HEK293 (cell line): ENCODE data around the gene E2F1.

Source experiments
- CTCF ChIA-PET: fragments of 350-600 bp; formaldehyde crosslinking; extraction: SDS; loops from one replicate; lab custom pipeline; 2021; ENCODE audit warnings: antibody characterized with exemption; lab: Yijun Ruan, JAX
- POLR2A ChIA-PET: fragments of 300-600 bp; formaldehyde crosslinking; extraction: SDS; loops from one replicate; lab custom pipeline; 2020; ENCODE audit warnings: antibody characterized with exemption, inconsistent platforms; lab: Yijun Ruan, JAX
- H3K27ac ChIP-seq: fragments of 200-500 bp; sonication (Bioruptor generic); 2 replicates; pipeline ENCODE4 v1.5.1; 2014; ENCODE audit warnings: low read depth, low read length, control low read depth, inconsistent platforms; ENCODE audit errors: extremely low read depth
- H3K36me3 ChIP-seq, 2 experiments: fragments of 200-500 bp in 1 of 2; sonication (Bioruptor generic) in 1 of 2; 1 replicate in 1 of 2; 2 replicates in 1 of 2; pipeline ENCODE4 v1.5.1; 2014 to 2017; ENCODE audit warnings: inconsistent platforms in 2 of 2, low read length in 2 of 2; ENCODE audit not compliant: control insufficient read depth in 2 of 2, insufficient read depth in 1 of 2
- H3K4me1 ChIP-seq: fragments of 200-500 bp; sonication (Bioruptor generic); 2 replicates; pipeline ENCODE4 v1.5.1; 2014; ENCODE audit warnings: mild to moderate bottlenecking, low read length, inconsistent platforms; ENCODE audit not compliant: control insufficient read depth, insufficient read depth
- H3K4me3 ChIP-seq: 2 replicates; pipeline ENCODE4 v1.5.1; 2011; ENCODE audit warnings: low read depth, mild to moderate bottlenecking, control low read depth, low read length, moderate library complexity
- H3K9me3 ChIP-seq: fragments of 200-500 bp; sonication (Bioruptor generic); 2 replicates; pipeline ENCODE4 v1.5.1; 2014; ENCODE audit warnings: low read depth, low read length, inconsistent platforms; ENCODE audit not compliant: control insufficient read depth, insufficient read depth
- MZF1 ChIP-seq: fragments of 450-650 bp; formaldehyde crosslinking; IDR thresholded peaks from 2 replicates; pipeline ENCODE4 v1.5.1; 2017; ENCODE audit warnings: missing biosample characterization, missing genetic modification characterization, borderline replicate concordance
- PATZ1 ChIP-seq: fragments of 450-650 bp; formaldehyde crosslinking; IDR thresholded peaks from 2 replicates; pipeline ENCODE4 v1.5.1; 2016; ENCODE audit warnings: missing biosample characterization, missing genetic modification characterization
- TCF7L2 ChIP-seq: IDR thresholded peaks from 2 replicates; pipeline ENCODE4 v1.6.1; 2011; ENCODE audit warnings: low read depth, mild to moderate bottlenecking, inconsistent platforms, low read length, moderate library complexity, borderline replicate concordance
- TSHZ1 ChIP-seq: fragments of 450-650 bp; formaldehyde crosslinking; IDR thresholded peaks from 2 replicates; pipeline ENCODE4 v1.5.1; 2016; ENCODE audit warnings: missing biosample characterization, missing genetic modification characterization, borderline replicate concordance
- WT1 ChIP-seq: fragments of 450-650 bp; formaldehyde crosslinking; IDR thresholded peaks from 2 replicates; pipeline ENCODE4 v1.5.1; 2016; ENCODE audit warnings: missing biosample characterization, missing genetic modification characterization
- ZFP37 ChIP-seq: fragments of 450-650 bp; formaldehyde crosslinking; IDR thresholded peaks from 2 replicates; pipeline ENCODE4 v1.5.1; 2016; ENCODE audit warnings: missing biosample characterization, missing genetic modification characterization
- ZNF148 ChIP-seq: fragments of 450-650 bp; formaldehyde crosslinking; IDR thresholded peaks from 2 replicates; pipeline ENCODE4 v1.5.0; 2017; ENCODE audit warnings: missing biosample characterization, missing genetic modification characterization, borderline replicate concordance
- ZNF274 ChIP-seq, 2 experiments: fragments of 200-500 bp in 1 of 2; fragments of 450-650 bp in 1 of 2; sonication (Bioruptor generic) in 1 of 2; formaldehyde crosslinking in 1 of 2; IDR thresholded peaks; 2 replicates each; pipeline versions ENCODE4 v1.5.1 to v1.6.1; 2014 to 2016; ENCODE audit warnings: borderline replicate concordance in 1 of 2, inconsistent platforms in 1 of 2, low read length in 1 of 2, missing biosample characterization in 1 of 2, missing genetic modification characterization in 1 of 2
- ZNF426 ChIP-seq: fragments of 450-650 bp; formaldehyde crosslinking; IDR thresholded peaks from 2 replicates; pipeline ENCODE4 v1.5.1; 2017; ENCODE audit warnings: missing biosample characterization, missing genetic modification characterization, mild to moderate bottlenecking, inconsistent platforms, moderate library complexity
- ZNF548 ChIP-seq: fragments of 450-650 bp; formaldehyde crosslinking; IDR thresholded peaks from 2 replicates; pipeline ENCODE4 v1.5.1; 2016; ENCODE audit warnings: missing biosample characterization, missing genetic modification characterization
- ZNF623 ChIP-seq: fragments of 450-650 bp; formaldehyde crosslinking; IDR thresholded peaks from 2 replicates; pipeline ENCODE4 v1.5.1; 2016; ENCODE audit warnings: missing biosample characterization, missing genetic modification characterization
- ZNF670 ChIP-seq: fragments of 450-650 bp; formaldehyde crosslinking; IDR thresholded peaks from 2 replicates; pipeline ENCODE4 v1.5.1; 2016; ENCODE audit warnings: missing biosample characterization, missing genetic modification characterization, low read depth
- ZSCAN30 ChIP-seq: fragments of 450-650 bp; IDR thresholded peaks from 2 replicates; pipeline ENCODE4 v1.5.1; 2018; ENCODE audit warnings: missing biosample characterization, mild to moderate bottlenecking, missing genetic modification characterization, moderate library complexity
- TF ChIP-seq, protein P1 (sequence below): fragments of 450-650 bp; formaldehyde crosslinking; IDR thresholded peaks from 2 replicates; pipeline ENCODE4 v1.5.1; 2017; ENCODE audit warnings: missing biosample characterization, missing genetic modification characterization
- TF ChIP-seq, protein P2 (sequence below): fragments of 450-650 bp; formaldehyde crosslinking; IDR thresholded peaks from 2 replicates; pipeline ENCODE4 v1.5.1; 2016; ENCODE audit warnings: missing biosample characterization, missing genetic modification characterization

The E2F1 gene

GRCh38 chr20:33650753-33651561 is 35.2 kb downstream of the E2F1 start (continued):
- no peak for TF ChIP-seq ZSCAN30 (tag by site-specific recombination)
- no peak for TF ChIP-seq ZNF148 (tag by site-specific recombination)

GRCh38 chr20:33650111-33650752 is 36.0 kb downstream of the E2F1 start:
- H3K36me3 ChIP-seq, result peaks cover 3 to 11% of the 10 kb centered on the region in 2 experiments; a peak in 2 of 3 replicates
- no peak overlapping the region for H3K27ac ChIP-seq
- POLR2A ChIA-PET, result interaction anchor here (0.8 to 2.9 kb wide), 2 partner anchors 13 to 40 kb away, joined by 3 to 7 read pairs; no protein-coding TSS in a partner anchor
- no peaks in the 10 kb centered on the region for H3K9me3 ChIP-seq
- TF ChIP-seq, protein P1, sequence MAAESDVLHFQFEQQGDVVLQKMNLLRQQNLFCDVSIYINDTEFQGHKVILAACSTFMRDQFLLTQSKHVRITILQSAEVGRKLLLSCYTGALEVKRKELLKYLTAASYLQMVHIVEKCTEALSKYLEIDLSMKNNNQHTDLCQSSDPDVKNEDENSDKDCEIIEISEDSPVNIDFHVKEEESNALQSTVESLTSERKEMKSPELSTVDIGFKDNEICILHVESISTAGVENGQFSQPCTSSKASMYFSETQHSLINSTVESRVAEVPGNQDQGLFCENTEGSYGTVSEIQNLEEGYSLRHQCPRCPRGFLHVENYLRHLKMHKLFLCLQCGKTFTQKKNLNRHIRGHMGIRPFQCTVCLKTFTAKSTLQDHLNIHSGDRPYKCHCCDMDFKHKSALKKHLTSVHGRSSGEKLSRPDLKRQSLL (tag by site-specific recombination), result no peak
- no peak for TF ChIP-seq TCF7L2
- TF ChIP-seq, all 188 proteins: peak for 0
- CTCF ChIA-PET, result interaction anchor here (0.5 to 2.2 kb wide), 3 partner anchors 190 to 195 kb away, joined by 3 to 9 read pairs (median 4); no protein-coding TSS in a partner anchor
- no peak overlapping the region for H3K4me3 ChIP-seq
- no peaks in the 10 kb centered on the region for H3K4me1 ChIP-seq

DNA sequence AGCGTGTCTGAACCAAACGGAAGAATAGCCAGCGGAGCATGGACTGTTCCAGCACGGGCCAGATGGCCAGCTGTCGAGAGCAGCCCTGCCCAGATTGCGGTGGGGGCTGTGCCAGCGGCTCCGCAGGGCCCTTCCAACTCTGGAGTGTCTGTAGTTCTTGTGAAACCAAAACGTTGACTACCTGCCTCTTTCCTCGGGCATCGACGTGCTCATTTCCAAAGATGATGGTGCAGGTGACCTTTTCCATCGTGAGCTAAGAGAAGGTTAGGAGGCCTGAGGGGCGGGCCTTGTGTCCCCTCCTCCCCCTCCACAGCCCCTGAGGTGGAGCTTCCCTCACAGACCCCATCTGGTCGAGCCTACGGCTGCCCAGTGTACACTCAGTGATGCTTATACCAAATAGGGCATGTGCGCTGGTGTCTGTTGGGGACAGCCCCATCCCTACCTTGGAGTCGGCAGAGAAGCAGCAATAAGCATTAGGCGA is 36.9 kb downstream of the E2F1 start:
- Histone ChIP-seq H3K27ac (no peak overlapping the region), H3K36me3 (peaks cover 3 to 18% of the 10 kb centered on the region in 2 experiments; a peak in 2 of 3 replicates), H3K9me3 (no peaks in the 10 kb centered on the region), H3K4me1 (no peaks in the 10 kb centered on the region), H3K4me3 (no peak overlapping the region)
- ChIA-PET POLR2A (interaction anchor here (0.6 to 2.9 kb wide), 2 partner anchors 14 to 135 kb away, joined by 4 to 7 read pairs; no protein-coding TSS in a partner anchor), CTCF (interaction anchor here (0.6 to 1.3 kb wide), 3 partner anchors 15 to 189 kb away, joined by 3 to 6 read pairs (median 3); no protein-coding TSS in a partner anchor)
- TF ChIP-seq ZNF548 (tag by site-specific recombination) (no peak), WT1 (tag by site-specific recombination) (no peak), MZF1 (tag by site-specific recombination) (no peak), PATZ1 (tag by site-specific recombination) (no peak), ZFP37 (tag by site-specific recombination) (no peak), ZNF274 (IDR thresholded peaks at IDR 0.05; ENCODE audit: low read length) (no peak), ZNF274 (tag by site-specific recombination; IDR thresholded peaks at IDR 0.05; ENCODE audit: borderline replicate concordance) (no peak), ZNF670 (tag by site-specific recombination) (no peak), TSHZ1 (no peak), ZNF623 (no peak), ZNF426 (tag by site-specific recombination) (no peak)
- TF ChIP-seq, protein P2, sequence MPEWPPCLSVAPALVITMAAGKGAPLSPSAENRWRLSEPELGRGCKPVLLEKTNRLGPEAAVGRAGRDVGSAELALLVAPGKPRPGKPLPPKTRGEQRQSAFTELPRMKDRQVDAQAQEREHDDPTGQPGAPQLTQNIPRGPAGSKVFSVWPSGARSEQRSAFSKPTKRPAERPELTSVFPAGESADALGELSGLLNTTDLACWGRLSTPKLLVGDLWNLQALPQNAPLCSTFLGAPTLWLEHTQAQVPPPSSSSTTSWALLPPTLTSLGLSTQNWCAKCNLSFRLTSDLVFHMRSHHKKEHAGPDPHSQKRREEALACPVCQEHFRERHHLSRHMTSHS, result no peak
- TF ChIP-seq, all 188 proteins: peak for 0
